HG03565 (cell line): ENCODE results near the gene SLC35A5.

Experiments used
- ATAC-seq: cut with Tn5 transposase; IDR thresholded peaks from one replicate; pipeline ENCODE4 v1.9.1; 2021; ENCODE audit warnings: mild to moderate bottlenecking, moderate library complexity; ENCODE audit not compliant: unreplicated experiment

Gene SLC35A5

DNA sequence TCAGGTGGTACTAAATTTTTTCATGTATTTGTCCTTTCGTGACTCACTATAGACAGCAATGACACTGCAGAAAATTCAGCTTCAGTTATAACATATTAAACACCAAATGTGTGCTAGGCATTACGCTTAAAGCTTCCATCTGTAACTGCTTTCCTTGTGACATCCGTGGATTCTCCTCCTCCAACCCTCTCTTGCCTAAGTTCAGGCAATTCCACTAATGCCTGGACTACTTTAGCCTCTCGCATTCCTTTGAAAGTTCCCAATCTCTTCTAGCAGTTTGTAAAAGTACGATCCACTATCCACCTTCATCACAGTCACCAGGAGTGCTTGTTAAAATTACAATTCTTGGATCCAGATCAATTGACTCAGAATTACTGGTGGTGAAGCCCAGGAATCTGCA, 61.4 kb downstream of the SLC35A5 start:
- ATAC-seq: no peak

GRCh38 chr3:112623717-112624116, 61.9 kb downstream of the SLC35A5 start:
- no peak for ATAC-seq

DNA sequence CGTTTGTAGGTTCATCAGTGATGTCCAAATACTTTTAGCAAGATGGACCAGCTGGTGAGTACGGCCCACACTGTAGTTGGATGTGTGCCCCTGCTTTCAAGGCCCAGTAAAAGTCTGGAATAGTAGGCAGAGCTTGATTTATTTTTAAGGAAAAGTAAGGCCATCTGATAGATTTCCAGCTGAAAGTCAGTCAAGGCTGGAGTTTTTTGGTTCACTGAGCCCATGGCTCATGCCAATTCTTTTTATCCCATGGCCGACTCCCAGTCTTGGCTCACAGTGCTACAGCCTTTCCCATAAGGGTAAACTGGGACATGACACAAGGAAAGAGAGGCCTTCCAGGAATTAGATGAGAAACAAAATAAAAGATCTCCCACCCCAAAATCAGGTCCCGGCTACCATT, 65.6 kb downstream of the SLC35A5 start:
- no peak for ATAC-seq

- ATAC-seq: no peak
Observed at GRCh38 chr3:112627919-112628466, 66.1 kb downstream of the SLC35A5 start.

DNA sequence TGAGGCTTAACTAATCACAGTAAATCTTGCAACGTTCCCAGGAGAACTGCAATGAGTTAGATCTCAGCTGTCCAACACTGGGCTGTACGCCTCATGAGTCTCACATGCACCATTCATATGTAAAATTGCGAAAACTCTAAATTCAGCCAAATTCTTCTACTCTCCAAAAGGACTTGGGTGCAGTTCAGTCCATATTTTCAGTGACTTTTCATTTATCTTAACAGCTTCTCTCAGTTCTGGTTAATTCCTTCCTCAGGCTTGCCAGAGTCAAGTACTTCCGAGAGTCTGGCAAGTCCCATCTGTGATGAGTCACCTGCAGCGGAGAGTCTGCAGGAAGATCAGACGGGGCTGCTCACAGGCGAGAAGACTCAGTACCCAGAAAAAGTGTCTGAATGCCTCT, 67.6 kb downstream of the SLC35A5 start:
- no peak for ATAC-seq

DNA sequence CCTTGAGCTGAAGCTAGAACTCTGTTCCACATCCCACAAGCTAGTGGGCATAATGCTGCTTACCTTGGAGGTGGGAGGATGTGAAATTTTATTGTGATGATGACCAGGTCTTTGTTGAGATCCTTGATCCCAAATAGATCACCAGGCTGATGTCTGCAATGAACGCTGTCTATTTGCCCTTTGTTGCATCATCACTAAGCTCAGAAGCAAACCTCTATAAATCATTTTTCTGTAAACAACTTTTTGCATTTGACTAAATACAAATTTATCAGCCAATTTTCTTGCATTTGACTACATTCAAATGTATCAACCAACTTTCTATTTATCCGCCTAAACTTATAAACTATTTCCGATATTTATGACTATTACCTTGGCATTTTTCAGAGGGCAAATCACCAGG, 69.4 kb downstream of the SLC35A5 start:
- no peak for ATAC-seq

DNA sequence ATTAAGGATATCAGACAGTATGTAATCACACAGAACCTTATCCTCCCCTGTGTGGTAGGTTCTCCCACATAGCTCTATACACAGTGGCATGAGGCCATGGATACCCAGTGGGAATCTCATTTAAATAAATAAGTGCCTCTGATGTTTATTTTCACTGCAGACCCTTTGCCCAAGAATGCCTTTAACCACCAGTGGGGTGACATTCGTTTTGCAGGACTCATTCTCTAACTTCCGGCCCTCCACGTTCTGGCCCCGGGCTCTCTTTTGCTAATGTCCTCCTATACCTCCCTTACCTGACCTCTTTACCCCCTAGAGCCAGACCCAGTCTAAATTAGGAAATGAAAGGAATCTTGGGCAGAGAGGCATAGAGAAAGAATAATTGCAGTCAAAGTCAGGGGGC, 70.8 kb downstream of the SLC35A5 start:
- no peak for ATAC-seq

DNA sequence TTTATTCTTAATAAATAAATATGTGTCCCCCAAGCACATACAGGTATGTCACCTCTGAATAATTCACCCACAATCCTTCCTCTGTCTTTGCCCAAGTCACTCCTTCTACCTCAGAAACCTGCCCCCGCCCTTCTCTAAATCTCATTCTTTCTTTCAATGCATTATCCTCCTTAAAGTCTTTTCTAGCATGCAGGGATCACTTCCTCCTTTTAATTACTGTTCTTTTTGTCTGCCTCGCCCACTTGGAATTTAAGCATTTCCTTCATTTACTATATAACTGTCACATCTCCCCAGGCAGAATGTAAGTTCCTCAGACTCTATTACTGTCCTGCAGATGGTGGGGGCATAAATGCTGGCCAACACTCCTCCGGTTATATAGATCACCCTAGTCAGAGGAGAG, 71.3 kb downstream of the SLC35A5 start:
- ATAC-seq: no peak

- ATAC-seq: no peak
Observed at GRCh38 chr3:112633757-112634156, 71.9 kb downstream of the SLC35A5 start.

GRCh38 chr3:112634786-112635541, 73.1 kb downstream of the SLC35A5 start:
- ATAC-seq: no peak
